Heart right ventricle (tissue), 16 donors: Measurements from ENCODE around the gene BICRAL. TPM values are rescaled to one million over a fixed set of nuclear protein-coding genes. Genes with fewer than 3 reads are reported as not detected.
A peak's percentile ranks its signal among the peaks of the same experiment; 100 is the strongest.

Experiments
- ATAC-seq, 8 donors: fragments of 200-7000 bp; cut with Tn5 transposase; one replicate each; pipeline ENCODE4 v1.9.1; 2020; ENCODE audit warnings: mild to moderate bottlenecking in 8 of 8, moderate library complexity in 8 of 8, moderate number of reproducible peaks in 1 of 8
- DNase-seq, 2 donors: peaks; one replicate each; pipeline ENCODE4 v3.0.0-alpha.2; 2020
- H3K27ac ChIP-seq, 10 donors: fragments of 200-600 bp; sonication (generic) in 2 of 10; one replicate each; pipeline versions ENCODE4 v1.5.0 to v1.8.0; 2020 to 2022; ENCODE audit warnings: mild to moderate bottlenecking in 3 of 10
- H3K27me3 ChIP-seq, 7 donors: fragments of 200-600 bp; one replicate each; pipeline ENCODE4 v1.8.0; 2021 to 2022; ENCODE audit warnings: mild to moderate bottlenecking in 2 of 7
- H3K36me3 ChIP-seq, 9 donors: fragments of 200-600 bp; sonication (generic) in 1 of 9; one replicate each; pipeline versions ENCODE4 v1.5.0 to v1.8.0; 2020 to 2022; ENCODE audit warnings: mild to moderate bottlenecking in 2 of 9
- H3K4me1 ChIP-seq, 9 donors: fragments of 200-600 bp; sonication (generic) in 1 of 9; one replicate each; pipeline versions ENCODE4 v1.5.0 to v1.8.0; 2020 to 2022; ENCODE audit warnings: mild to moderate bottlenecking in 4 of 9
- H3K4me3 ChIP-seq, 10 donors: fragments of 200-600 bp; sonication (generic) in 2 of 10; one replicate each; pipeline versions ENCODE4 v1.5.0 to v1.8.0; 2020 to 2022; ENCODE audit warnings: mild to moderate bottlenecking in 7 of 10, moderate library complexity in 2 of 10
- H3K9me3 ChIP-seq, 11 donors: fragments of 200-600 bp in 10 of 11; sonication (generic) in 2 of 11; one replicate each; pipeline versions ENCODE4 v1.5.0 to v1.8.0; 2013 to 2022; ENCODE audit warnings: mild to moderate bottlenecking in 2 of 11, control low read depth in 1 of 11, moderate library complexity in 1 of 11
- CTCF ChIP-seq, 9 donors: fragments of 200-600 bp; sonication (generic) in 2 of 9; IDR thresholded peaks; one replicate each; pipeline versions ENCODE4 v1.5.0 to v1.8.0; 2021 to 2022; ENCODE audit warnings: antibody characterized with exemption in 9 of 9, mild to moderate bottlenecking in 5 of 9, moderate library complexity in 1 of 9
- WGBS, 2 donors: extraction: QIAGEN DNeasy Blood & Tissue Kit; methylation state at CpG; one replicate each; pipeline ENCODE4 v1.1.7; 2013; ENCODE audit warnings: inconsistent platforms in 1 of 2; 5-methylcytosine and 5-hydroxymethylcytosine counted together
- intact Hi-C, 10 donors: fragments of 100-400 bp; cut with DNase I; formaldehyde crosslinking; loops; one replicate each; pipeline versions ENCODE4 v1.11.1 to v1.14.2; 2022
- polyA plus RNA-seq, 2 donors: library from polyadenylated mRNA; stranded (reverse); fragments of 200-250 nt; gene quantifications; one replicate each; pipeline ENCODE4 v1.2.3, GENCODE V29; 2013
- total RNA-seq, 10 donors: library from RNA; stranded (reverse); fragmentation: NEBNext Ultra II Directional in 3 of 10; extraction: Animal tissue kit (Norgen Biotek cat#: 25700) in 3 of 10; gene quantifications; one replicate each; pipeline versions ENCODE4 v1.2.1 to v1.2.4, GENCODE V29; 2021 to 2023
- donor health status: Arrhythmogenic right ventricular cardiomyopathy.
- donor health status: ischemic (EF 13 %, LVEDD 7.1; RV severe dilation, severe dysfunction).
- donor health status: healthy with polysubstance abuse.
- donor health status: DM: no; HTN: yes; CAD: no.
- donor health status: DM: no; HTN: no; CAD: no.
- donor health status: ischemic (EF 25% LVEDD 6.9; RV normal size, moderate dysfunction).
- donor health status: ischemic (EF 25% LVEDD 5.7; RV mildly dilated, moderate dysfunction).
- donor health status: healthy.
- donor health status: DM: yes; HTN: yes; CAD: no.
- donor health status: Ischemic cardiomyopathy.
- donor health status: ischemic (EF 35%, LVEDD 5.7; RV mildly dilated, moderate dysfunction).
- donor health status: nonischemic (EF 11% LVEDD 7.7; RV severe dilation, severe dysfunction).
- donor health status: DM: yes; HTN: yes; CAD: no.
- donor health status: PGD.
- donor health status: ischemic (EF 29% LVEDD 5.4; RV normal size, mild dysfunction).
- donor health status: nonischemic (EF 23%, LVEDD 6.1; RV moderate dilation, normal function).

Gene BICRAL
- total and polyA plus RNA-seq, 12 donors = 2.7 to 15.7 (median 13.4) TPM

GRCh38 chr6:42818878-42819277, 37.0 kb downstream of the BICRAL start:
- no peak for ATAC-seq
- H3K27me3 ChIP-seq = no peaks in the 10 kb centered on the region
- no peak for TF ChIP-seq CTCF (IDR thresholded peaks at IDR 0.05)
- H3K36me3 ChIP-seq = peaks cover 0 to 27% (median 13%) of the 10 kb centered on the region in 9 donors
- H3K4me3 ChIP-seq = no peak overlapping the region
- H3K27ac ChIP-seq = no peak overlapping the region
- DNase-seq = no peak
- peaks cover 0 to 37% (median 26%) of the 10 kb centered on the region in 9 donors for H3K4me1 ChIP-seq
- H3K9me3 ChIP-seq = no peaks in the 10 kb centered on the region
- intact Hi-C loops = no loop called here
- 72 to 79% methylated on average over 3 of the region's 3 CpGs for WGBS, 2 donors

GRCh38 chr6:42819803-42820511, 38.1 kb downstream of the BICRAL start:
- DNase-seq = no peak
- Histone ChIP-seq H3K27me3 (no peaks in the 10 kb centered on the region), H3K4me1 (peaks cover 0 to 37% (median 26%) of the 10 kb centered on the region in 9 donors), H3K27ac (peak overlapping the region in 8 of 10 donors; percentile 28 to 77 (median 61)), H3K4me3 (no peak overlapping the region), H3K9me3 (no peaks in the 10 kb centered on the region), H3K36me3 (peaks cover 0 to 36% (median 22%) of the 10 kb centered on the region in 9 donors)
- WGBS, 2 donors = 88 to 89% methylated on average over 3 of the region's 3 CpGs
- intact Hi-C loops = loop anchor here in 3 of 10 donors (5.0 kb wide), 1 partner anchor 38 kb away; the partner anchor contains the start of gene BICRAL (in 3 of the 3)
- TF ChIP-seq CTCF (IDR thresholded peaks at IDR 0.05) = peak in 4 of 9 donors; percentile 4 to 25 (median 16)
- ATAC-seq = peak in 4 of 8 donors; percentile 13 to 56 (median 48)

GRCh38 chr6:42820512-42821340, 38.9 kb downstream of the BICRAL start:
- DNase-seq (peak; percentile 12 to 14), ATAC-seq (peak; percentile 46 to 81 (median 75))
- H3K4me3 ChIP-seq = peak overlapping the region in 6 of 10 donors; percentile 14 to 40 (median 19)
- 48 to 49% methylated on average over 10 of the region's 10 CpGs for WGBS, 2 donors
- TF ChIP-seq CTCF (IDR thresholded peaks at IDR 0.05) = no peak
- peak overlapping the region in 9 of 10 donors; percentile 12 to 77 (median 60) for H3K27ac ChIP-seq
- no peaks in the 10 kb centered on the region for H3K9me3 ChIP-seq
- intact Hi-C loops = loop anchor here in 3 of 10 donors (5.0 kb wide), 1 partner anchor 38 kb away; the partner anchor contains the start of gene BICRAL (in 3 of the 3)
- H3K4me1 ChIP-seq = peaks cover 0 to 37% (median 26%) of the 10 kb centered on the region in 9 donors
- no peaks in the 10 kb centered on the region for H3K27me3 ChIP-seq
- H3K36me3 ChIP-seq = peaks cover 0 to 44% (median 28%) of the 10 kb centered on the region in 9 donors

- intact Hi-C loops = loop anchor here in 3 of 10 donors (5.0 kb wide), 1 partner anchor 39 kb away; the partner anchor contains the start of gene BICRAL (in 3 of the 3)
- WGBS, 2 donors = 66 to 67% methylated on average over 3 of the region's 3 CpGs
- no peak for DNase-seq
- peaks cover 0 to 50% (median 31%) of the 10 kb centered on the region in 9 donors for H3K36me3 ChIP-seq
- peak overlapping the region in 6 of 10 donors; percentile 14 to 40 (median 19) for H3K4me3 ChIP-seq
- TF ChIP-seq CTCF (IDR thresholded peaks at IDR 0.05) = no peak
- ATAC-seq = peak in 4 of 8 donors; percentile 17 to 55 (median 52)
- H3K4me1 ChIP-seq = peaks cover 0 to 37% (median 26%) of the 10 kb centered on the region in 9 donors
- H3K27ac ChIP-seq = peak overlapping the region in 9 of 10 donors; percentile 12 to 77 (median 60)
- no peaks in the 10 kb centered on the region for H3K9me3 ChIP-seq
- no peaks in the 10 kb centered on the region for H3K27me3 ChIP-seq
Measured at GRCh38 chr6:42821341-42821668, 39.5 kb downstream of the BICRAL start.
